Measurements from ENCODE around the gene CMIP.

CMIP gene

DNA sequence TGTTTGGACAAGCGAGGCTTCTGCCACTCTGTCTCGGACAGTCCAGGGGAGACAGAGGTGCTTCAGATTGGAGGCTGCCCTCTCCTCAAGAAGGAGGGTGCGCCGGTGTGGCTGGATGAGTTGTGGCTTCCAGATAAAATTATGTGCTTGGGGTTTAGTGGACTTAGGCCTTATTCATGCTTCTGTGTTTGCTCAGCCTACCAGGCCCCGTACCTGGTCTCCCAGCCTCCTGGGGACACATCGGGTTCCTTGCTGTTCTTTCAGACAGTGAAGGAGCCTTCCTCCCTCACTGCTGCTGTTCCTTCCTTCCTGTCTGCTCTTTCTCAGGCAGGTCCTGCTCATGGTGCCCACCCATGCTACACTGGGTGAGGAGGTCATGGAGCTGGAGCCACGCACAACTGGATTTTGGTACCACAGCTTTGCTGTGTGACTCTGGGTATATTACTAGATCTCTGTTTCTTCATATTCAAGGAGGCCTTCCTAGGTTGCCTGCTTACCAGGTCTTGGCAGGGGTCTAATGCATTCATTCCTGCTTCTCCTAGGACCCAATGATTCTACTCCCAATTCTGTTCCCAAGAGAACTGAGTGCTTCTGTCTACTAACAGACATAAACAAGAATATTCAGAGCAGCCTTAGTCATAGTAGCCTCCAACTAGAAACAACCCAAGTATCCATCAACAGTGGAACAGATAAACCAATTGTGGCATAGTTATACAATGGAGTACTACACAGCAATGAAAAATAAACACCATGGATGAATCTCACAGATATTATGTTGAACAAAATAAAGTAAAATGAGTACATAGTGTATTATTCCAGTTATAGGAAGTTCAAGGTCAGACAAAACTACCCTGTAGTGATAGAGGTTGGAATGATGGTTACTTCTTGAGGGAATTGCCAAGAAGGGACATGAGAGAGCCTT is 121.7 kb downstream of the CMIP start:
- Histone ChIP-seq H3K4me3 (ENCODE audit: insufficient read depth, low read depth, low read length, poor library complexity, severe bottlenecking) (no peak overlapping the region), H3K27ac (ENCODE audit: insufficient read depth, low read length, poor library complexity, severe bottlenecking) (no peak overlapping the region), H3K36me3 (ENCODE audit: control insufficient read depth, insufficient read depth, low read length) (no peaks in the 10 kb centered on the region), H3K9me3 (ENCODE audit: control insufficient read depth, low read length) (no peaks in the 10 kb centered on the region), H3K27me3 (replicated peaks; ENCODE audit: control insufficient read depth, insufficient read depth, low read length, poor library complexity, severe bottlenecking) (no peaks in the 10 kb centered on the region), H3K4me1 (ENCODE audit: control insufficient read depth, insufficient read depth, low read length, poor library complexity, severe bottlenecking) (no peaks in the 10 kb centered on the region)
- no peak for DNase-seq

DNA sequence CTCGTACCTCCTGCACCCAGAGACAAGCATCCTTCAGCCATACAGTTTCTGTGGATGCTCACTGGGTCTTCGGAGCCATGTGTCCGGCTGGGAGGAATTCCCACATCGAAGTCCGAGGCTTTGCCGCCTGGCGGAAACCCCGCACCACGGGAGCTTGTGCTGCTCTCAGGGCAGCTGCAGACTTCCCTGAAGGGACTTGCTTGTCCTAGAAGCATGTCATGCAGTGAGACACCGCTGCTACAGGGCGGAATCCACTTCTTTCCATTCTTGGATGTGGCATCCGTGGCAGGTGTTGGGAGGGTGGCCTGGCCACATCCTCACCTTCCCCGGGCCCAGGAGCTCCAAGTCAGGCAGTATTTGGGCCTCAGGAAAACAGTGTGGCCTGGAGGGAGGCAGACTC is 122.5 kb downstream of the CMIP start:
- no peaks in the 10 kb centered on the region for H3K27me3 ChIP-seq (replicated peaks; ENCODE audit: control insufficient read depth, insufficient read depth, low read length, poor library complexity, severe bottlenecking)
- no peak overlapping the region for H3K27ac ChIP-seq (ENCODE audit: insufficient read depth, low read length, poor library complexity, severe bottlenecking)
- no peaks in the 10 kb centered on the region for H3K9me3 ChIP-seq (ENCODE audit: control insufficient read depth, low read length)
- H3K4me1 ChIP-seq (ENCODE audit: control insufficient read depth, insufficient read depth, low read length, poor library complexity, severe bottlenecking): no peaks in the 10 kb centered on the region
- no peak overlapping the region for H3K4me3 ChIP-seq (ENCODE audit: insufficient read depth, low read depth, low read length, poor library complexity, severe bottlenecking)
- no peak for DNase-seq
- no peaks in the 10 kb centered on the region for H3K36me3 ChIP-seq (ENCODE audit: control insufficient read depth, insufficient read depth, low read length)

DNA sequence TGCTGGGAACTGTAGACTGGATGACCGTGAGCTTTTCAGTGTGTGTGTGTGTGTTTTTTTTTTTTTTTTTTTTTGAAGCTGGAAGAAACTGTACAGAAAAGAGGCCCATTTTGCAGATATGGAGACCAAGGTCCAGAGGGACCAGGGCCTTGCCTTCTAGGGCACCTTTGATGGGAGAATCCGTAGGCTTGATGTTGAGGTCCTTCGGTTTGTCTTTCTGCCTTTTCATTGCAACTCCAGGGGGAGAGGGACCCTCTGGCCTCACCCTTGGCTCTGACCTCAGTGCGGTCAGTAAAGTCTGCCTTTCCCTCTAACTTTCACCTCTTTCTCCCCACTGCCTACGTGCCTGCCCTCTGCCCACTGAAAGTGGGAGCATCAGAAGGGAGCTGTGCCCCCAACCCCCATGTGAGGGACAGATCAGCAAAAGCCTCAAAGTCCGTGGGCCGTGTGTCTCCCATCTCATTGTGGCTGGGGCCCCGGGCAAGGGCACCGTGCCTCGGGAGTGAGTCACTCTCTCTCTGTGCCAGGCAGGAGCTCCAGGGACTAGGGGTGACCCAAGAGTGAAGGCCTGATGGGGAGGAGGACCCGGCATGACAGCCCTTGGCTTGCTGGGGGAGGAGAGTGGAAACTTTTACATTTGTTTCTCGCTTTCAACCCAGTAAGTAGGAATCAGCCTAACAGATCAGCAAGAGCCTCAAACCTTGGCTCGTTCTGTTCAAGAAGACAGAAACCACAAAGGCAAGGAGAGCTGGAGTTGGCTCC is 123.6 kb downstream of the CMIP start:
- H3K4me1 ChIP-seq (ENCODE audit: control insufficient read depth, insufficient read depth, low read length, poor library complexity, severe bottlenecking): no peaks in the 10 kb centered on the region
- H3K4me3 ChIP-seq (ENCODE audit: insufficient read depth, low read depth, low read length, poor library complexity, severe bottlenecking): no peak overlapping the region
- H3K27ac ChIP-seq (ENCODE audit: insufficient read depth, low read length, poor library complexity, severe bottlenecking): no peak overlapping the region
- DNase-seq: no peak
- no peaks in the 10 kb centered on the region for H3K36me3 ChIP-seq (ENCODE audit: control insufficient read depth, insufficient read depth, low read length)
- no peaks in the 10 kb centered on the region for H3K27me3 ChIP-seq (replicated peaks; ENCODE audit: control insufficient read depth, insufficient read depth, low read length, poor library complexity, severe bottlenecking)
- H3K9me3 ChIP-seq (ENCODE audit: control insufficient read depth, low read length): no peaks in the 10 kb centered on the region

DNA sequence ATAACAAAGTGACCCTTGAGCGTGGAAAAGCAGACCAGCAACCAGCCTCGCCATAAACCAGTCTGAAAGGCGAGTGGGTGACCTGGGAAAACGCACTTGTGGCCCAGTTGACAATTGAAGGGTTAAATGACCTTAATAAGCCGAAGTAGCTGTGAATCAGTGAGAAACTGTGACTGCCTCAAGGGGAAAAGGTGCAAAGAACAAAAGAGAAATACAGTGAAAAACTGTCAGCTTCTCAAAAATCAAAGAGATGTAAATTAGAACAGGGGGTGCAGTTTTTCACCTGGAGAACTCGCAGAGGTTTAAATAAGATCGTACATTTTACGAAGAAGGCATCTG is 124.1 kb downstream of the CMIP start:
- Histone ChIP-seq H3K27ac (ENCODE audit: insufficient read depth, low read length, poor library complexity, severe bottlenecking) (no peak overlapping the region), H3K4me3 (ENCODE audit: insufficient read depth, low read depth, low read length, poor library complexity, severe bottlenecking) (no peak overlapping the region), H3K4me1 (ENCODE audit: control insufficient read depth, insufficient read depth, low read length, poor library complexity, severe bottlenecking) (no peaks in the 10 kb centered on the region), H3K9me3 (ENCODE audit: control insufficient read depth, low read length) (no peaks in the 10 kb centered on the region), H3K27me3 (replicated peaks; ENCODE audit: control insufficient read depth, insufficient read depth, low read length, poor library complexity, severe bottlenecking) (no peaks in the 10 kb centered on the region), H3K36me3 (ENCODE audit: control insufficient read depth, insufficient read depth, low read length) (no peaks in the 10 kb centered on the region)
- no peak for DNase-seq

DNA sequence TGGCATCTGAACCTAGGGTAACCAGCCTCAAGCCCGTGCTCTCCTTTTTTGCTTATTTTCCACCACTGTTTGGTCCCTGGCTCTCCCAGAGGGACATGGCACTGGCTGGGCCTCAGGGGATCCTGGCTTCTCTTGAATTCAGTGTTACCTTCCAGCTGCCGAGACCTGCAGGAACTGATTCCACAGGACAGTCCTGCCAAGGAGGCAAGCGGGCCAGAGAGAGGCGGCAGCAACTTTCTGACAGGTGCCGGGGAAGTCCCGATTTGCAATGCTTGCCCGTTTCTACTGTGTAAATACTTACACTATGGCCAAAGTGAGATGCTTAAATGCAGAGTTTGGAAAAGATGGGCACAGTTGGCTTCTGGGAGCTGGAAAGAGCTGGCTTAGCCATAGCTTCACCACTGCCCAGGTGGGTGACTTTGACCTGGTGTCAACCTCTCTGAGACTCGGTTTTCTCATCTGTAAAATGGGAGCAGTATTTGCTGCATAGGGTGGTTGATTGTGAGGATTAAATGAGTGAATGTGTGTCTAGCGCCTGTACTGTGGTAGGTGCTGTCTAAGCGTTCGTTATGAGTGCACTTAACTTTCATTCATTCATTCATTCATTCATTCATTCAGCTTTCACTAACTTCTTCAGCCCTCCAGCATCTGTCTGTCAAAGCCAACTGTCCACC is 124.9 kb downstream of the CMIP start:
- Histone ChIP-seq H3K4me1 (ENCODE audit: control insufficient read depth, insufficient read depth, low read length, poor library complexity, severe bottlenecking) (no peaks in the 10 kb centered on the region), H3K27ac (ENCODE audit: insufficient read depth, low read length, poor library complexity, severe bottlenecking) (no peak overlapping the region)

DNA sequence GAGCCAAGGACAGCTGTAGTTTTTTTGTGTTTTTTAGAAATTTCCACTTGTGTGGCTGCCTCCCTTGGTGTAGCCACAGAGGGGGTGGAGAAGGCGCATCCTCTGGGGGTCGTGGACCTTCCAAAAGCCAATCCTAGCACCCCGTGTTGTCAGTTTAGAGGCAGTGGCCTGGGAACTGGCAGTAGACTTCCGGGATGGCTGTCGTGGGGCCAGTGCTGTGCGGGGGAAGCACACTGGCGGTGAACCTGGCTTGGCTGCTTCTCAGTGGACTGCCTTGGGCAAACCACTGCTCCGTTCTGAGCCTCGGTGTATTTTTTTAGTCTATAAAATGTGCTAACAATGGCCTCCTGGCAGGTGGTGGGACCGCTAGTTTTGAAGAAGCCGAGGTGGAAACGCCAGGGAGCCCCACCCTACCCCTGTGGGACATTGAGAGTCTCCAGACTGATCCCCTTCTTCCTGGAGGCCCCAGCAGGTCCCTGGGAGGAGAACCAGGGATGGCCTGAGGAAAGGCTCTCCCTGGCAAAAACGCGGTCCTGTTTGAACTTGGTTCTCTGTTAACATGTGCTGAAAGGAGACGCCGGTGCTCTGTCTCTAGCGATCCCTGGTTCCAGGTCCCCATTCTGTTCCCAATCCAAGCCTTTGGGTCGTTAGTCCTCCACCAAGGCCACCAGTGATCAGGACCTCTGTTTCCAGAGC is 125.7 kb downstream of the CMIP start:
- no peaks in the 10 kb centered on the region for H3K36me3 ChIP-seq (ENCODE audit: control insufficient read depth, insufficient read depth, low read length)
- DNase-seq: no peak
- no peak overlapping the region for H3K27ac ChIP-seq (ENCODE audit: insufficient read depth, low read length, poor library complexity, severe bottlenecking)
- no peak overlapping the region for H3K4me3 ChIP-seq (ENCODE audit: insufficient read depth, low read depth, low read length, poor library complexity, severe bottlenecking)
- H3K9me3 ChIP-seq (ENCODE audit: control insufficient read depth, low read length): no peaks in the 10 kb centered on the region
- no peaks in the 10 kb centered on the region for H3K4me1 ChIP-seq (ENCODE audit: control insufficient read depth, insufficient read depth, low read length, poor library complexity, severe bottlenecking)
- no peaks in the 10 kb centered on the region for H3K27me3 ChIP-seq (replicated peaks; ENCODE audit: control insufficient read depth, insufficient read depth, low read length, poor library complexity, severe bottlenecking)

More for the DNA sequence above, 124.9 kb downstream of the CMIP start:
- H3K9me3 ChIP-seq (ENCODE audit: control insufficient read depth, low read length): no peaks in the 10 kb centered on the region
- H3K27me3 ChIP-seq (replicated peaks; ENCODE audit: control insufficient read depth, insufficient read depth, low read length, poor library complexity, severe bottlenecking): no peaks in the 10 kb centered on the region
- DNase-seq: no peak
- no peaks in the 10 kb centered on the region for H3K36me3 ChIP-seq (ENCODE audit: control insufficient read depth, insufficient read depth, low read length)
- H3K4me3 ChIP-seq (ENCODE audit: insufficient read depth, low read depth, low read length, poor library complexity, severe bottlenecking): no peak overlapping the region

DNA sequence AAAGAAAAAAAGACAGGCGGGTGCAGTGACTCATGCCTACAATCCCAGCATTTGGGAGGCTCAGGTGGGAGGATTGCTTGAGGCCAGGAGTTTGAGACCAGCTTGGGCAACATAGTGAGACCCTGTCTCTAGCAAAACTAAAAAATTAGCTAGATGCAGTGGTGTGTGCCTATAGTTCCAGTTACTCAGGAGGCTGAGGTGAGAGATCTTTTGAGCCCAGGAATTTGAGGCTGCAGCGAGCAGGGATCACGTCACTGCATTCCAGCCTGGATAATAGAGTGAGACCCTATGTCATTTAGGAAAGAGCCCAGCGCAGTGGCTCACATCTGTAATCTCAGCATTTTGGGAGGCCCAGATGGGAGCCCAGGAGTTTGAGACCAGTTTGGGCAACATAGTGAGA is 126.6 kb downstream of the CMIP start:
- Histone ChIP-seq H3K4me3 (ENCODE audit: insufficient read depth, low read depth, low read length, poor library complexity, severe bottlenecking) (no peak overlapping the region), H3K27ac (ENCODE audit: insufficient read depth, low read length, poor library complexity, severe bottlenecking) (no peak overlapping the region), H3K36me3 (ENCODE audit: control insufficient read depth, insufficient read depth, low read length) (no peaks in the 10 kb centered on the region), H3K9me3 (ENCODE audit: control insufficient read depth, low read length) (no peaks in the 10 kb centered on the region), H3K4me1 (ENCODE audit: control insufficient read depth, insufficient read depth, low read length, poor library complexity, severe bottlenecking) (no peaks in the 10 kb centered on the region), H3K27me3 (replicated peaks; ENCODE audit: control insufficient read depth, insufficient read depth, low read length, poor library complexity, severe bottlenecking) (no peaks in the 10 kb centered on the region)
- DNase-seq: no peak

DNA sequence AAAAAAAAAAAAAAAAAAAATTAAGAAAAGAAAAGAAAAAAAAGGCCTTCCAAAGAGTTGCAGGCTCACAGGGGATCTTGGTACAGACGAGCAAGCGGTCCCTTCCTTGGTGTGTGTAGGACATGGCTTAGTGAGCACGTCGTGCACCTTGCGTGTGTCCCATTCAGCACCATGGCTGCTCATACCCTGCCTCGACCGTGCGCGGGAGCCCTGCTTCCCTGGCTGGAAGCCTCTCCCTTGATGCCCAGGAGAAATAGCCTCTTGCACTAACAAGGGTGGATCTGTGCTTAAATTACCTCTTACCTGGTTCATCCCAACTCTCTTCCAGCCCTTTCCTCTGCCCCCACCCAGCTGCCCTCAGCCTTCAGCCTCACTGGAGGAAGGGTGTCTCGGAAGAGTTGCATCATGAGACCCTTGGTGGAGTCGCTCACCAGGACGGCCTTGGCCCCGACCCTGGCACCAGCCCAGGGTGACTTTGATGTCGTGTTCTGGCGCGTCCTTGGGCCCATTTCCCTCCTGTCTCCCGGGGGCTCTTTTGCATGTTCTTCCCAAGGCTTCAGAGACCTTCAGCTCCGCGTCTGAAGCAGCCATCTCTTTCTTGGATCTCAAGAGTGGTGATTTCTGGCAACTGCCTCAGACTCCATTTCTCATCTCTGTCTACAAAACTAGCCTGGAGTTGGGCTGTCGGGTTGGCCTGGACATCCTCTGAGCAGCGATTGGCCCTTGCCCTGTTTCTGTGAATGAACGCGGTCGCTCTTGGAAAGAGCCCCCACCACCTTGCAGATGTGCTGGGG is 127.2 kb downstream of the CMIP start:
- H3K9me3 ChIP-seq (ENCODE audit: control insufficient read depth, low read length): no peaks in the 10 kb centered on the region
- H3K27me3 ChIP-seq (replicated peaks; ENCODE audit: control insufficient read depth, insufficient read depth, low read length, poor library complexity, severe bottlenecking): no peaks in the 10 kb centered on the region
- no peak overlapping the region for H3K4me3 ChIP-seq (ENCODE audit: insufficient read depth, low read depth, low read length, poor library complexity, severe bottlenecking)
- H3K36me3 ChIP-seq (ENCODE audit: control insufficient read depth, insufficient read depth, low read length): no peaks in the 10 kb centered on the region
- H3K27ac ChIP-seq (ENCODE audit: insufficient read depth, low read length, poor library complexity, severe bottlenecking): no peak overlapping the region
- H3K4me1 ChIP-seq (ENCODE audit: control insufficient read depth, insufficient read depth, low read length, poor library complexity, severe bottlenecking): no peaks in the 10 kb centered on the region
- DNase-seq: no peak

- no peak overlapping the region for H3K4me3 ChIP-seq (ENCODE audit: insufficient read depth, low read depth, low read length, poor library complexity, severe bottlenecking)
Measured at GRCh38 chr16:81572386-81573144, 128.0 kb downstream of the CMIP start.

More at GRCh38 chr16:81572386-81573144, 128.0 kb downstream of the CMIP start:
- Histone ChIP-seq H3K27me3 (replicated peaks; ENCODE audit: control insufficient read depth, insufficient read depth, low read length, poor library complexity, severe bottlenecking) (no peaks in the 10 kb centered on the region), H3K9me3 (ENCODE audit: control insufficient read depth, low read length) (no peaks in the 10 kb centered on the region), H3K4me1 (ENCODE audit: control insufficient read depth, insufficient read depth, low read length, poor library complexity, severe bottlenecking) (no peaks in the 10 kb centered on the region), H3K27ac (ENCODE audit: insufficient read depth, low read length, poor library complexity, severe bottlenecking) (no peak overlapping the region), H3K36me3 (ENCODE audit: control insufficient read depth, insufficient read depth, low read length) (no peaks in the 10 kb centered on the region)
- no peak for DNase-seq

Data from effector memory CD4-positive, alpha-beta T cell (primary cell).